Daoy (cell line): ENCODE results near the gene CTRB1. TPM values are rescaled to one million over a fixed set of nuclear protein-coding genes. Genes with fewer than 3 reads are reported as not detected.

ENCODE experiments used
- DNase-seq: peaks from one replicate; pipeline ENCODE4 v3.0.0-alpha.2; 2015; ENCODE audit warnings: low read depth
- total RNA-seq: library from RNA; depleted of rRNA; stranded (reverse); fragments of >200 nt; shearing (Covaris generic); gene quantifications from 2 replicates; pipeline ENCODE4 v1.2.3, GENCODE V29; 2014; rRNA removed

Gene CTRB1
- not detected in 2 replicates for total RNA-seq

DNA sequence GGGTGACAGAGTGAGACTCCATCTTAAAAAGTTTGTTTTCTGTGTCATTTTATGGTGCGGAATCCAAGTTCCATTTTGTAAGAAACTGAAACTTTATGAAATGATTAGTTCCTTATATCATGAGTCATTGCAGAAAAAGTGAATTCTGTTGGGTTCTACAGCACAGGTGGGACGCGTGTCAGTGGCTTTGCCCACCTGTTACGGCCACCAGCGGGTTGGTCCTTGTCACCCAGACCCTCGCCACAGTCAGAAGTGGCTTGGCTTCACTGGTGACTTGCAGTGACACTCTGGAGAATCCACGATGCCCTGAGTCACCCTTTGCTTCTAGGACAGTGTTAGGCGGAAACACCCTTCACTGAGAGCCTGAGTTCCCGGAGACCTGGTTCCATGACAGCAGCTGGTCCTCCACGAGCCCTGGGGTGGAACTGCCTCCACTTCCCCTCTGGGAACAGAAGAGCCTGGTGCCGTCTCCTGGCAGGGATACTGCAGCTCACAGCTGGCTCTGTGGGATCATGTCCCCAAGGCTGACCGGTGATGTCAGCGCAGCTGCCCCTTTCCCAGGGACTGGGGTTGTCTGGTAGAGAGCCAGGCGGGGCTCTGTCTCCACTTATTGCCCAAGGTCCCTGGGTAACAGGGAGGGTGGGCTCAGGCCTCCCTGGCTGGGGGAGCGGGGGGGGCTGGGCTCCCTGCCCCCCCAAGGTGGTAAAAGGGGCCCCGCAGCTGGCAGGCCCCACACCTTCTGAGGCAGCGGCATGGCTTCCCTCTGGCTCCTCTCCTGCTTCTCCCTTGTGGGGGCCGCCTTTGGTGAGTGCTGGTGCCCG, at the start of gene CTRB1:
CTRB1 (plus strand) TSS at position 733 of the 821 bp plus-strand sequence; CDS start at position 753, 20 bp downstream.
- DNase-seq = no peak

DNA sequence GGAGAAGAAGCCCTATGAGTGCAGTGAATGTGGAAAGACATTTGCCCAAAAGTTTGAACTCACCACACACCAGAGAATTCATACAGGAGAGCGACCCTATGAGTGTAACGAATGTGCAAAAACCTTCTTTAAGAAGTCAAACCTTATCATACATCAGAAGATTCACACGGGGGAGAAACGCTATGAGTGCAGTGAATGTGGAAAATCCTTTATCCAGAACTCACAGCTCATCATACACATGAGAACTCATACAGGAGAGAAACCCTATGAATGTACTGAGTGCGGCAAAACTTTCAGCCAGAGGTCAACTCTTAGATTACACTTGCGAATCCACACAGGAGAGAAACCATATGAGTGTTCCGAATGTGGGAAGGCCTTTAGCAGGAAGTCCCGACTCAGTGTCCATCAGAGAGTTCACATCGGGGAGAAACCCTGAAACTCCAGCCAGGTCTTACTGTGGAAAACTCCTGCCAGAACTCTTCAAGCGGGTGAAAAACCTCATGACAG, 48.8 kb upstream of the CTRB1 start:
- DNase-seq = no peak

DNA sequence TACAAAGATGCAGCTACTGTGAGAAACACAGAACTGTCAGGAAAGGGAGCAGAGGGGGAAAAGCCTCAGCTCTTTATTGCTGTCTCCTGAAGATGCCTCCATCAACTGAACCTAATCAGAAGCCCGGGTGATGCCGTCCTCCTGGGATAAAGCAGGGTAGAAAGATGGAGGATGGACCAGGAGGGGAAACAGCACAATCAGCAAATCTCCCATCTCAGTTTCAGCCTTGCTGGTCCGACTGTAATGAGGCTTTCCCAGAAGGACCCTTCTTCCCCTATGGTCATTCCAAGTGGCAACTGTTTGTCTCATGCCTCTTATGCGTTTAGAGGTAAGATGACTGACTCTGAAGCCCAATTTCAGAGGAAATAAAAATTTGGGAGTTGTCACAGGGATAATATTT, 46.2 kb upstream of the CTRB1 start:
- no peak for DNase-seq

DNA sequence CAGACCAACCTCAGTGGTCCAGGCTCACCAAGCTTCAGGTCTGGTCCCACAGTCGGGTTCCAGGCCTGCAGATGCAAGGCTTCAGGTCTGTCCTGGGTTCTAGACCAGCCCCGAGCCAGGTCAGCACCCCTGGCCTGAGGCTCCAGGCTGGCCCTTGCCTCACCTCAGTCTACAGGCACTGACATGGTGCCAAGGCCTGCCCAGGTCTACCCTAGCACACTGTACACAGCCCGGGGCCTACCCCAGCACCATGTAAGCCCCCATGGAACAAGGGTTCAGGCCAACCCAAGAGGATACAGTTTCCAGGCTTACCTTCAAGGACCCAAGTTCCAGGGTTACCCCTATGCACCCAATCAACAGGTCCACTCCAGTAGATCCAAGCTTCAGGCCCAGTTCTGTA, 43.7 kb upstream of the CTRB1 start:
- no peak for DNase-seq

DNA sequence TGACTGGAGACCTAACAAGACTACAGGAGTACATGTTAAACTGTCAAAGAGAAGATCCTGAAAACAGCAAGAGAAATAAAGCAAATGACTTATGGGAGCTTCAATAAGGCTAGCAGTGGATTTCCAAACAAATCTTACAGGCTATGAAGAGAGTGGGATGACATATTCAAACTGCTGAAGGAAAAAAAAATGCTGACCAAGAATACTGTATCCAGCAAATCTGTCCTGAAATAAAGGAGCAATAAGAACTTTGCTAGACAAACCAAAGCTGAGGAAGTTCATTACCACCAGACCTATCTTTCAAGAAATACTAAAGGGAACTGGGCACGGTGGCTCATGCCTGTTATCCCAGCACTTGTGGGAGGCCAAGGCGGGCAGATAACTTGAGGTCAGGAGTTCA, 41.9 kb upstream of the CTRB1 start:
- no peak for DNase-seq

DNA sequence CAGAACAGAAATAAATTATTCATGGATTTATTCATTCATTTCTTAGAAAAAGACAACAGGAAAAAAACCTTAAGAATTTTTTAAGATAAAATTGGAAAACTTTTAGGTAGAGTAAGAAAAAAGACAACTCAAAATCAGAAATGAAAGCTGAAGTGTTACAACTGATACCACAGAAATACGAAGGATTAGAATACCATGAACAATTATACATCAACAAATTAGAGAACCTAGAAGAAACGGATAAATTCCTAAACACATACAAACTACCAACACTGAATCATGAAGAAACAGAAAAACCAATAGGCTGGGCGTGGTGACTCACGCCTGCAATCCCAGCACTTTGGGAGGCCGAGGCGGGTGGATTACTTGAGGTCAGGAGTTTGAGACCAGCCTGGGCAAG, 39.6 kb upstream of the CTRB1 start:
- no peak for DNase-seq

DNA sequence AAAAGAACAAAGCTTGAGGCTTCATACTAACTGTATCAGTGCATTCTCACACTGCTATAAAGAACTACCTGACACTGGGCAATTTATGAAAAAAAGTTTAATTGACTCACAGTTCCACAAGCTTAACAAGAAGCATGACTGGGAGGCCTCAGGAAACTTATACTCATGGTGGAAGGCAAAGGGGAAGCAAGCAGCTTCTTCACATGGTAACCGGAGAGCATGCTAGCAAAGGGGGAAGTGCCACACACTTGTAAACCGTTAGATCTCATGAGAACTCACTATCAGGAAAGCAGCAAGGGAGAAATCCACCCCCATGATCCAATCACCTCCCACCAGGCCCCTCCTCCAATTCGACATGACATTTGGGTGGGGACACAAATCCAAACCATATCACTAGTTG, 37.2 kb upstream of the CTRB1 start:
- DNase-seq = no peak

DNA sequence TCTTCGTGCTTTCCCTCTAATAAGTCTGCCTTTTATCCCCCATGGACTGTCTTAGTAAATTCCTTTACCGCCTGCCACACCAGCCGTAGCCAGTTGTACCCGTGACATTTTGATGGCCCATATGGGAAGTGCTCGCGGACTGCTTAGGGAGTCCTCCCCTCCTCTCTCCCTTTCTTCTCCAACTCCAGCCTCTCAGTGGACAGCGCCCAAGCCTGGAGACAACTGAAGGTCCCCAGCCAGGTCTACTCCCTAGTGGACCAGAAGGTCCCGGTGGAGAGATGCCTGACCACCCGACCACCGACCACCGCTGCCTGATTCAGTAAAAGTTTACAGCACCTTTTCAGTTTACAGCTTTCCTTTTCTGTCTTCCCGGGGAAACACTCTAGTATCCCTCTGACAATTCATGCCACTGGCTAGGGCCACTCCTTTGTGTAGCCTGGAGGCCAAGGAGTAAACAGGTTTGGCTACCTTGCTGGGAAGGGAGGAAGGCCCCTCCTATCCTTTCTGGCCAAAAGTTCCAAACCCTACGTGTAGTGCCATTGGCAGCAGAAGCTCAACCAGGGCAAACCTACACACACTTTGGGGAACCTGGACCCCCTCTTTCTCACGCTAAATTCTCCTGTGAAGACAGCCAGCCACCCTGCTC, 29.8 kb upstream of the CTRB1 start:
- no peak for DNase-seq

DNA sequence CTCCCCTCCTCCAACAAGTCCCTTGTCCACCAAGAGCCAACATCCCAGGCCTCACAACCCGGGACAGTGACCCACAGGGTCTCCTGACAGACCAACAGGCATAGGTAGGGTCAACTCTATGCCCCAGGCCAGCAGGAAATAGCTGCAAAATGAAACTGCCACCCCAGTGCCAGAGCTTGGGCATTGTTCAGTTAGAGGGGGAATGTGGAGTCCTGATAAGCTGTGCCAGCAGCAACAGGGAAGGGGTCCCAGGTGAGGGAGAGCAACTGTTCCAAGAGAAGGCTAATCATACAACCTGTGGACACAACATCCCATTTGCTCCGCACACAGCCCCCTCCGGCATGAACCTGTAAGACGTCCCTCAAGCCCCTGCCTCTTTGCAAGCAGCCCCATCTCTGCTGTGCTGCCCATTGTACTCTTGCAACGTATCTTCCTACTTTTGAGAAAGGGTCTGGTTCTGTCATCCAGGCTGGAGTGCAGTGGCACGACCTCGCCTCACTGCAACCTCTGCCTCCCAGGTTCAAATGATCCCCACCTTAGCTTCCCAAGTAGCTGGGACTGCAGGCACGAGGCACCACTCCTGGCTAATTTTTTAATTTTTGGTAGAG, 29.0 kb upstream of the CTRB1 start:
- DNase-seq = no peak

DNA sequence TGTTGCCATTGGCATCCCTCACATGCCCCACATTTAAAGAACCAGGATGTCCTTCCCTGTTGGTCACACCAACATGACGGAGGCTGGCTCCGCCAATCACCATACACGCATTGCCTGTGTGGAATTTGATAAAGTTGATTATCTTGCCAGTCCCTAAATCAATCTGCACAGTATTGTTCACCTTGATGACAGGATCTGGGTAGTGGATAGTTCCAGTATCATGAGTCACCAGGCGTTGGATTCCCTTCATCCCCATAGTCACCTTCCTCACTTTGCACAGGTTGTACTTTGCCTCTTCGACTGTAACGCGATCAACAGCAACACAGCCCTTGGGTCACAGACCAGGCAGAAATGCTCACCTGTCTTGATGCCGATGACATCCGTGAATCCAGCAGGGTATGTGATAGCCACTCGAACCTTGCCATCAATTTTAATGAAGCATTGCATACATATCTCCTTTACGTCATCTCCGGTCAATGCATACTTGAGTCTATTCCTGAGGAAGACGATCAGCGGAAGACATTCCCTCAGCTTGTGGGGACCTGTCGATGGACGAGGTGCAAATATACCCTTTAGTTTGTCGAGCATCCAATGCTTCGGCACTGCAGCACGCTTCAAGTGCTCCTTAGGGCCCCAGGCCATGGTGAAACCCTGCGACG, 26.1 kb upstream of the CTRB1 start:
- DNase-seq = no peak

DNA sequence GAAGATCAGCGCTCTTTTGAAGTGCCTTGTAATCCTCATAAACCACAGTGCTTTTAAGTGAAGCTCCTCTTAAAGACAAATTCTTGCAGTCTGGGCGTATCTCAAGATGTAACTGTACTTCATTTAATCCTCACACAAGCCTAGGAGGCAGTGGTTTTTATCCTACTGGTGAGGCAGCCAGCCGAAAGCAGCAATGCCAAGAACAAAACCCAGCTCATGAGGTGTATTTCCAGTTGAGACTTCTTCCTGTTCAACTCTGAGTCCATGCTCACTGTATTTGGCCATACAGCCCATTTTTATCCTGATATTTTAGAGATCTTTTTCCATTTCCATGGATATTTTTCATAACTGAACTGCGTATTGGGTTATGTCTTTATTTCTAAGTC, 25.5 kb upstream of the CTRB1 start:
- DNase-seq = peak; percentile 17

DNA sequence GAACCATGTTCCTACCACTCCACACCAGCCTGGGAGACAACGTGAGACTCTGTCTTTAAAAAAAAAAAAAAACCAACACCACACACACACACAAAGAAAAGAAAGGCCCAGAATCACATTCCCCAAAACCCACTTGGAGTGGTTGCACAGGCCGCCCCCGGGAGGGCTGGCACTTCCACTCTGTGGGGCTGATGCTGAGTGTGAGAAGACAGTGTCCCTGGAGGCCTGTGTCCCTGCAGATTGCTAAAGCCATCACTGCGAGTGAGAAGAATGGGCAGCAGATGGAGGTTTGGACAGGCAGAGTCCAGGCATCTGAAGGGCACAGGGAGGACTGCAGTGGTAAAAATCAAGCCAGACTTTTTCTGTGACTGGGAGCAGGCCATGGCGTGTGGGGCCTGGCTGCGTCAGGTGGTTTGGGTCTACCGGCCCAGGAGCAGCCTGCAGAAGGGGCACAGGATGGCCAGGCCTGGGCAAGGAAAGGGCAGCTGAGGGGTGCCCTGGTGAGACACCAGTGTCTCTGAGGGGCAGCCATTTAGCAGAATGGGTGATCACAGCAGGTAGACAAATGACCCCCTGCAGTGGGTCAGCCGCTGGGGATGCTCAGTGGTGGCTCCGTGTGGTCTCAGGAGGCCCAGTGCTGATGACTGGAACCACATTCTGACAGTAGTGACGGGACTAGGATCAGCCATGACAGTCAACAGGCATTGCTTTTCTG, 24.9 kb upstream of the CTRB1 start:
- DNase-seq = no peak

DNA sequence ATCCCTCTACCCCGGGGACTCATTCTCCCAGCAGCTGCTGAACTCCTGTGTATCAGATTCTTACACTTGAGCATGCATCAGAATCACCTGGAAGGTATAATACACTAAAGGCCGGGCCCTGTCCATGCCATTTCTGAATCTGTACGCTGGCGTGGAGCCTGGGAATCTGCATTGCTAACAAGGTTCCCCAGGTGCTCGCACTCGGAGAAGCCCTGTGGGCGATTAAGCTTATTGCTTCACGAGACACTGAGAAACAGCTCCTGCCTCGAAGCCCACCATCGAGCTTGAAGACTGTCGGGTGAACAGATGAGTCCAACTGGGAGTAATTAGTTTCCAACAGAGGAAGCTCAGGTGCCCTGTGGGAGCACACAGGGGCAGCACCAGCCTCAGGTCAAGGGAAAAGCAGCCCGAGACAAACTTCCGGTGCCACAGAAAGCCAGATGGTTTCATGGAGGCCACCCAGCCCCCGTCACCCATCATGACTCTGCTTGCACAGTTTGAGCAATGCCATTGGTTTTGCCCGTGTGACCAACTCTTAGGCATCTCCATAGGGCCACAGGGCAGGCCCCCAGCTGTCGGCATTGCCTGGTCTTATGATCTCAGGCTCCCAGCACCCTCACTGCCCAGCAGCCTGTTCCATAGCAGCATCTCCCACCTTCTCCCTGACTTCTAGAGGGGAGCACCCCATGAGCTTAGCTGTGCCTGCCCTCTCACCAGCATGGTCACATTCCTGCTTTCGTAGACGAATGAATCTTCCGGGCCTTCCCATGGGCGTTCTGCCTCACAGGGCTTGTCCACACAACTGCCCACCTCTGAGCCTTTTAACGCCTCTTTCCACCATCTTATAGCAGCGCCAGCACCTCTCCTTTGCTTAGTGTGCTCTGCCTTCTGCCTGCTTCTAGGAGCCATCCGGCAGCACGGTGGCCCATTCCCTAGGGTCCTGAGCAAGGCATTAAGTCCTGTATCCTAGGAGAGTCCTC, 22.7 kb upstream of the CTRB1 start:
- DNase-seq = no peak

DNA sequence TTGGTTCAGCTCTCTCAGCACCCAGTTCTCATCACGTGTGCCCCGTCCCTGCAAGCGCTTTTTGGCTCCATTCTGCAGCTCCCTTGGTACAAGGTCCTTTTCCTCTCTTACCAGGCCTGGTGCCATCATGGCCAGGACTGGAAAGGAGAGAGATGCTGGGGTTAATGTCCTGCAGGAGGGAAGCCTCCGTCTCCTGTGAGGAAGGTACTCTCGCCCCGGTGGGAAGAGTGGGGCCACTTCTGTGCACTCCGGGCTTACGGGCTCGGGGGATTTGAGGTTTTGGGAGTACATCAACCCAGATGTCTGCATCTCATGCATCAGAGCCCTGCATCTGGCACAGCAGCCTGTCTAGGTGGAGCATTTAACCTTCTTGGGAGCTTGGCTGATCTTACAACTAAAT, 22.0 kb upstream of the CTRB1 start:
- DNase-seq = no peak

DNA sequence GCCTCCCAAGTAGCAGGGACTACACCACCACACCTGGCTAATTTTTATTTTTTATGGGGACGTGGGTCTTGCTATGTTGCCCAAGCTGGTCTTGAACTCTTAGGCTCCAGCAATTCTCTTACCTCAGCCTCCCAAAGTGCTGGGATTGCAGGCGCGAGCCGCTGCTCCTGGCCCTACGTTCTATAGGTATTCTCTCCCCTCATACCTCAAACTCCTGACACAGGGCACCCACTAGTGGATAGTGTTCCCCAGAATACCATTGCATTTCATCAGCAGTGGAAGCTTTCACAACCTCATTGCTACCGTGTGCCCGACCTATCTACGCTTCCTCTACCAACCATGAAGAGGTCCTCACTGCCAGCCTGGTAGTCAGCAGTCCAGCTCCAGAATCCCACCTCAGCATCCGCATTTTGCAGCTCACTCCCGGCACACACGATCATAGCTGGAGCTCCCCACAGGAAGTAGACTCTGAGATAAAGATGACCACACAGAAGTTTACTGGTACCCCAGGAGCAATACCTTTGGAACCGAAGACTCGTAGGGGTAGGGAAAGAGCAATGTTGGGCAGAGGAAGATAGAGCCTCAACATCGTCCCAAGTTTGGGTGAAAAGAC, 21.2 kb upstream of the CTRB1 start:
- DNase-seq = no peak

DNA sequence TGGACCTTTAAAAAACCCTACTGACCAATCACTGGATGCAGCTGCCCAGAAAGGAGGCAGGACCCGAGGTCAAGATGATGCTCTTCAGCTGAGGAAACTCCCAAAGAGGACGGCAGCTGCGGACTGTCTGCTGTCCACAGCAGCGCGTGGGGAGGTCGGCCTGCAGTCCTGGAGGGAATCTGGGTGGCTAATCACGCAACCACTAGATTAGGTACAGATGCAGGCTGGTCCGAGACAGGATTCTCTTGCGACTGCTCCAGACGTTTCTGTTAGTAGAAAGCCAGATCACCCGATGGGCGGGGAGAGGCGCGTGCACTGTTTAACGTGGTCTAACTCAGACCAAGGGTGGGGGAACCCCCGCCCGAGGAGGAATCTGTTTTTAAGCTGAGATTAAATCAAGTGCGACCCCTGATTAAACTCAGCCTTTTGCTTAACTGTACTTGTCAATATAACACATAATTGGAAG, 20.6 kb upstream of the CTRB1 start:
- no peak for DNase-seq

DNA sequence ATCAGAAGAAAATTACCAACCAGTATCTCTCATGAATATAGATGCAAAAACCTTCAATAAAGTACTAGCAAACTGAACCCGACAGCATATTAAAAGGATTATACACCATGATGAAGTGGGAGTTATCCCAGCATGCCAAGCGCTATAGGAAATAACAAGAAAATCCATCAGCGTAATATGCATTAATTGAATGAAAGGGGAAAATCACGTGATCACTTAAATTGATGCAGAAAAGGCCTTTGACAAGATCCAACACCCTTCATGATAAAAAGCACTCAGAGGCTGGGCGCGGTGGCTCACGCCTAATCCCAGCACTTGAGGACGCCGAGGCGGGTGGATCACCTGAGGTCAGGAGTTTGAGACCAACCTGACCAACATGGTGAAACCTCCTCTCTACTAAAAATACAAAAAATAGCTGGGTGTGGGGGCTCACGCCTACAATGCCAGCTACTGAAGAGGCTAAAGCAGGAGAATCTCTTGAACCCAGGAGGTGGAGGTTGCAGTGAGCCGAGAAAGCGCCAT, 16.7 kb upstream of the CTRB1 start:
- DNase-seq = no peak

DNA sequence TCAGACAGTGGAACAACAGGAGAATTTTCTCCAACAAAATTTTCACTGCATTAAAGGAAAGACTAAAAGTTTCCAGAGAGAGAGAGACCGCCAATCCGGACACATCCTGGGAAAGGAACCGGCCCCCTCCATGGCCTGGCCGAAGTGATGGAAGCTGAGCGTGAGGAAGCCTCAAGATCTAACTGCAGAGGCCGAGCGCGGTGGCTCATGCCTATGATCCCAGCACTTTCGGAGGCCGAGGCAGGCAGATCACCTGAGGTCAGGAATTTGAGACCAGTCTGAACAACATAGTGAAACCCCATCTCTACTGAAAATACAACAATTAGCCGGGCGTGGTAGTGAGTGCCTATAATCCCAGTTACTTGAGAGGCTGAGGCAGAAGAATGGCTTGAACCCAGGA, 15.7 kb upstream of the CTRB1 start:
- DNase-seq = no peak

DNA sequence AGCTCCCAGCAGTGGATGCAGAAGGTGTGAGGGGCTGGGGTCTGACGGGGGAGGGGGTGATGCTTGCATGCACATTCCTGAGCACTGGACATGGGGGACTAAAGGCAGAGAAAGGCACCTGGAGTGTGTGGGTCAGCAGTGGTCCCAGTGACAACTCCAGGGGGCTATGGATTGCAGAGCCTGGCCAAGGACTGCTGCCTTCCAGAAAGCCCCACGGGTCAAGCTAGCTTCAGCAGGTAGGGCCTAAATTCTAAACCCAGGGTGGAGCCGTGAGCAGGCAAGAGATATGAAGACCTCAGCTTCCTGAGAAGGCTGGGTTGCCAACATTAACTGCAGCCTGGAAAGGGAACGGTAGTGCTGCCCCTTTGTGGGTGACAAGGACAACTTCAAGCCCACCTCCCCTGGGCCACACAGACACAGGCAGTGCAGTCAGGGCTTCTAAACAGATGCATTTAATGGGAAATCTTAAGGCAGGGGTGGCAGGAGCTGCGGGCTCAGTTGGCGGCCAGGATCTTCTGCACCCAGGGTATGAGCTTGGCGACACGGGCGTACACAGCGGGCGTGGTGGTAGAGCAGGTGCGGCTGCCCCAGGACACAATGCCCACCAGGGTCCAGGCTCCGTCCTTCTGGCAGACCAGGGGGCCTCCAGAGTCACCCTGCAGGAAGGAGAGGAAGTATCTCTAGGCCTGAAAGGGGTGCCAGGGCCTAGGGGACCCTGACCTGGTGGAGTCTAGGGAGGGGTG, 14.9 kb upstream of the CTRB1 start:
- no peak for DNase-seq
